SK-N-SH (cell line): Measurements from ENCODE around the gene MOV10L1. TPM values are rescaled to one million over a fixed set of nuclear protein-coding genes. Genes with fewer than 3 reads are reported as not detected.

Experiments used
- CTCF ChIA-PET: fragments of 300-600, 350-600 bp; formaldehyde crosslinking; extraction: SDS; loops from one replicate; lab custom pipeline; 2021; lab: Yijun Ruan, JAX
- POLR2A ChIA-PET: fragments of 350-600 bp; sonication (Branson Sonifier 250); formaldehyde crosslinking; extraction: SDS; loops from one replicate; lab custom pipeline; 2020; ENCODE audit warnings: antibody characterized with exemption, inconsistent platforms; lab: Yijun Ruan, JAX
- DNase-seq: peaks from one replicate; pipeline ENCODE4 v3.0.0; 2012
- H2AFZ ChIP-seq: fragments of 200-600 bp; sonication (generic); 2 replicates; pipeline ENCODE4 v1.8.1; 2016; ENCODE audit warnings: antibody characterized with exemption, mild to moderate bottlenecking, low read depth
- H3F3A ChIP-seq: fragments of 200-600 bp; sonication (generic); replicated peaks from 2 replicates; pipeline ENCODE3; 2016; ENCODE audit warnings: antibody characterized with exemption, mild to moderate bottlenecking; ENCODE audit not compliant: insufficient read depth
- H3K27ac ChIP-seq, 2 experiments: fragments of 200-500 bp in 1 of 2; fragments of 200-600 bp in 1 of 2; sonication (Bioruptor generic) in 1 of 2; sonication (generic), shearing (Covaris generic) in 1 of 2; 2 replicates each; pipeline versions ENCODE4 v1.5.1 to v1.6.1; 2014 to 2016; ENCODE audit warnings: low read depth in 2 of 2, inconsistent platforms in 1 of 2, low read length in 1 of 2, mild to moderate bottlenecking in 1 of 2, mixed read lengths in 1 of 2
- H3K27me3 ChIP-seq: fragments of 200-600 bp; sonication (generic), shearing (Covaris generic); 2 replicates; pipeline ENCODE4 v1.6.1; 2016; ENCODE audit warnings: mixed run types; ENCODE audit not compliant: insufficient read depth
- H3K36me3 ChIP-seq, 2 experiments: fragments of 200-500 bp in 1 of 2; fragments of 200-600 bp in 1 of 2; sonication (Bioruptor generic) in 1 of 2; sonication (generic) in 1 of 2; replicated peaks in 1 of 2; 2 replicates each; pipeline versions ENCODE3 to v1.5.1; 2014 to 2016; ENCODE audit warnings: low read length in 1 of 2, mild to moderate bottlenecking in 1 of 2; ENCODE audit not compliant: insufficient read depth in 2 of 2, control insufficient read depth in 1 of 2
- H3K4me1 ChIP-seq, 2 experiments: fragments of 200-500 bp in 1 of 2; fragments of 200-600 bp in 1 of 2; sonication (Bioruptor generic) in 1 of 2; sonication (generic), shearing (Covaris generic) in 1 of 2; 2 replicates each; pipeline versions ENCODE4 v1.5.1 to v1.6.1; 2014 to 2016; ENCODE audit warnings: low read depth in 1 of 2, low read length in 1 of 2, mixed run types in 1 of 2; ENCODE audit not compliant: insufficient read depth in 2 of 2, control insufficient read depth in 1 of 2
- H3K4me2 ChIP-seq: fragments of 200-600 bp; sonication (generic), shearing (Covaris generic); 2 replicates; pipeline ENCODE4 v1.6.1; 2017; ENCODE audit warnings: mixed run types
- H3K4me3 ChIP-seq, 2 experiments: fragments of 200-500 bp in 1 of 2; fragments of 200-600 bp in 1 of 2; sonication (Bioruptor generic) in 1 of 2; sonication (generic), shearing (Covaris generic) in 1 of 2; 2 replicates each; pipeline versions ENCODE4 v1.5.1 to v1.8.1; 2014 to 2016; ENCODE audit warnings: low read depth in 2 of 2, inconsistent platforms in 1 of 2, low read length in 1 of 2, mild to moderate bottlenecking in 1 of 2, mixed read lengths in 1 of 2, moderate library complexity in 1 of 2
- H3K79me2 ChIP-seq: fragments of 200-600 bp; sonication (generic); 2 replicates; pipeline ENCODE4 v1.8.1; 2017; ENCODE audit warnings: mild to moderate bottlenecking; ENCODE audit not compliant: insufficient read depth
- H3K9ac ChIP-seq: fragments of 200-600 bp; sonication (generic); 2 replicates; pipeline ENCODE4 v1.6.1; 2017; ENCODE audit warnings: mixed run types
- H3K9me2 ChIP-seq: fragments of 200-600 bp; sonication (generic); 2 replicates; pipeline ENCODE4 v1.6.1; 2017; ENCODE audit warnings: mixed run types
- H3K9me3 ChIP-seq: fragments of 200-600 bp; sonication (generic); 2 replicates; pipeline ENCODE4 v1.6.1; 2017; ENCODE audit warnings: mixed run types, mild to moderate bottlenecking, moderate library complexity
- H4K20me1 ChIP-seq: fragments of 200-600 bp; sonication (generic); 2 replicates; pipeline ENCODE4 v1.6.1; 2017; ENCODE audit warnings: mild to moderate bottlenecking, mixed run types; ENCODE audit not compliant: insufficient read depth
- EZH2phosphoT487 ChIP-seq: fragments of 200-600 bp; sonication (generic); IDR thresholded peaks from 2 replicates; pipeline ENCODE4 v1.6.1; 2017; ENCODE audit warnings: low read depth, mixed run types, mild to moderate bottlenecking, antibody characterized with exemption, moderate library complexity, borderline replicate concordance
- FOXJ3 ChIP-seq: sonication (generic); formaldehyde crosslinking; IDR thresholded peaks from 2 replicates; pipeline ENCODE4 v1.5.1; 2020; ENCODE audit warnings: mild to moderate bottlenecking, missing genetic modification reagents
- FOXM1 ChIP-seq: IDR thresholded peaks from 2 replicates; pipeline ENCODE4 v1.4.0; 2012; ENCODE audit warnings: low read depth, mild to moderate bottlenecking
- IRF3 ChIP-seq: fragments of 150-350 bp; IDR thresholded peaks from 2 replicates; pipeline ENCODE4 v1.6.1; 2016; ENCODE audit warnings: mild to moderate bottlenecking, low read depth, low read length
- MAX ChIP-seq: IDR thresholded peaks from 2 replicates; pipeline ENCODE4 v1.4.0; 2012; ENCODE audit warnings: low read depth
- MXI1 ChIP-seq: IDR thresholded peaks from 2 replicates; pipeline ENCODE4 v1.6.1; 2012; ENCODE audit warnings: mild to moderate bottlenecking, low read depth, low read length, improper control_type of control experiment
- NRF1 ChIP-seq: IDR thresholded peaks from 2 replicates; pipeline ENCODE4 v1.6.1; 2012; ENCODE audit warnings: low read depth, mild to moderate bottlenecking, low read length
- POLR2AphosphoS5 ChIP-seq: IDR thresholded peaks from 2 replicates; pipeline ENCODE4 v1.6.1; 2012; ENCODE audit warnings: low read depth, low read length
- RAD21 ChIP-seq: IDR thresholded peaks from 2 replicates; pipeline ENCODE4 v1.6.1; 2012; ENCODE audit warnings: mild to moderate bottlenecking, low read length
- RCOR1 ChIP-seq: fragments of 150-350 bp; IDR thresholded peaks from 2 replicates; pipeline ENCODE4 v1.6.1; 2017; ENCODE audit warnings: antibody characterized with exemption, low read length
- RFX5 ChIP-seq: IDR thresholded peaks from 2 replicates; pipeline ENCODE4 v1.6.1; 2012; ENCODE audit warnings: mild to moderate bottlenecking, improper control_type of control experiment, low read length
- RXRA ChIP-seq: IDR thresholded peaks from 2 replicates; pipeline ENCODE4 v1.4.0; 2012; ENCODE audit warnings: low read depth, mild to moderate bottlenecking, borderline replicate concordance
- USF1 ChIP-seq: IDR thresholded peaks from 2 replicates; pipeline ENCODE4 v1.4.0; 2012; ENCODE audit warnings: low read depth, borderline replicate concordance
- USF2 ChIP-seq: fragments of 150-350 bp; IDR thresholded peaks from 2 replicates; pipeline ENCODE4 v1.6.1; 2017; ENCODE audit warnings: antibody characterized with exemption, low read length, low read depth, borderline replicate concordance
- YY1 ChIP-seq: IDR thresholded peaks from 2 replicates; pipeline ENCODE4 v1.4.0; 2012; ENCODE audit warnings: low read depth, mild to moderate bottlenecking
- WGBS: methylation state at CpG from one replicate; pipeline ENCODE4 v1.1.6; 2017; ENCODE audit warnings: low lambda C conversion rate; 5-methylcytosine and 5-hydroxymethylcytosine counted together
- polyA plus RNA-seq, 3 experiments: library from polyadenylated mRNA; depleted of rRNA; stranded (reverse); fragments of >200 nt; gene quantifications; 2 replicates each; pipeline ENCODE4 v1.2.3, GENCODE V29; 2012

The MOV10L1 gene
- polyA plus RNA-seq, 1 of the 3 experiments (the other 2 are of a cell fraction) = 2.1 TPM

GRCh38 chr22:50177537-50178470 is 88.0 kb downstream of the MOV10L1 start:
- H3K9me3 ChIP-seq = no peaks in the 10 kb centered on the region
- no peaks in the 10 kb centered on the region for H4K20me1 ChIP-seq
- ChIA-PET CTCF (no interaction called here), POLR2A (no interaction called here)
- H3K4me1 ChIP-seq = no peaks in the 10 kb centered on the region
- no peak for DNase-seq
- no peak overlapping the region for H3K9ac ChIP-seq
- WGBS = 95% methylated on average over 73 of the region's 98 CpGs
- H3F3A ChIP-seq = no peaks in the 10 kb centered on the region
- no peaks in the 10 kb centered on the region for H3K27me3 ChIP-seq
- no peaks in the 10 kb centered on the region for H3K9me2 ChIP-seq
- H3K4me2 ChIP-seq = no peak overlapping the region
- H3K4me3 ChIP-seq = no peak overlapping the region
- no peaks in the 10 kb centered on the region for H3K36me3 ChIP-seq
- no peaks in the 10 kb centered on the region for H3K79me2 ChIP-seq
- H3K27ac ChIP-seq = no peak overlapping the region
- TF ChIP-seq MXI1 (no peak), EZH2phosphoT487 (no peak), MAX (no peak), RXRA (no peak), IRF3 (no peak), POLR2AphosphoS5 (no peak), NRF1 (no peak), YY1 (no peak), USF1 (no peak), FOXJ3 (no peak), RFX5 (no peak), RCOR1 (no peak), USF2 (no peak), FOXM1 (no peak), RAD21 (no peak)
- H2AFZ ChIP-seq = no peak overlapping the region
